Mesenchymal stem cell (in vitro differentiated cells and primary cell): Measurements from ENCODE around the gene HNMT.
"Not testable (repeated sequence)": the region's sequence is repeated elsewhere in the genome, so short reads cannot be mapped to it uniquely, and the experiment has no call there.

Experiments
- DNase-seq: peaks from one replicate; pipeline ENCODE4 v3.0.0-alpha.2; 2013
- H2AFZ ChIP-seq: one replicate; pipeline ENCODE4 v1.6.1; 2013; ENCODE audit warnings: low read depth, mild to moderate bottlenecking, control low read depth, inconsistent platforms, low read length, moderate library complexity
- H2AK5ac ChIP-seq: 2 replicates; pipeline ENCODE4 v1.6.1; 2013; ENCODE audit warnings: low read length, moderate library complexity, mild to moderate bottlenecking, inconsistent platforms; ENCODE audit not compliant: severe bottlenecking
- H2BK120ac ChIP-seq: one replicate; pipeline ENCODE4 v1.6.1; 2013; ENCODE audit warnings: low read depth, mild to moderate bottlenecking, inconsistent platforms, low read length, moderate library complexity
- H2BK12ac ChIP-seq, 2 experiments: one replicate each; pipeline ENCODE4 v1.6.1; 2013; ENCODE audit warnings: inconsistent platforms in 2 of 2, low read length in 2 of 2, mild to moderate bottlenecking in 2 of 2, moderate library complexity in 2 of 2, control low read depth in 1 of 2
- H2BK15ac ChIP-seq: one replicate; pipeline ENCODE4 v1.6.1; 2013; ENCODE audit warnings: mild to moderate bottlenecking, low read depth, inconsistent platforms; ENCODE audit not compliant: poor library complexity, severe bottlenecking
- H2BK5ac ChIP-seq: 2 replicates; pipeline ENCODE4 v1.6.1; 2013; ENCODE audit warnings: low read depth, mild to moderate bottlenecking, low read length, control low read depth, inconsistent platforms; ENCODE audit not compliant: poor library complexity, severe bottlenecking
- H3K14ac ChIP-seq, 2 experiments: one replicate each; pipeline ENCODE4 v1.6.1; 2013; ENCODE audit warnings: inconsistent platforms in 2 of 2, low read length in 2 of 2, control low read depth in 1 of 2, mild to moderate bottlenecking in 1 of 2, moderate library complexity in 1 of 2
- H3K18ac ChIP-seq, 2 experiments: one replicate each; pipeline ENCODE4 v1.6.1; 2013; ENCODE audit warnings: inconsistent platforms in 2 of 2, low read length in 2 of 2, control low read depth in 1 of 2, low read depth in 1 of 2, mild to moderate bottlenecking in 1 of 2
- H3K23ac ChIP-seq, 2 experiments: one replicate each; pipeline ENCODE4 v1.6.1; 2013; ENCODE audit warnings: inconsistent platforms in 2 of 2, low read length in 2 of 2, mild to moderate bottlenecking in 2 of 2, moderate library complexity in 2 of 2, control low read depth in 1 of 2
- H3K27ac ChIP-seq: 2 replicates; pipeline ENCODE4 v1.5.1; 2013; ENCODE audit warnings: mild to moderate bottlenecking, moderate library complexity, low read length, control low read depth, inconsistent platforms; ENCODE audit not compliant: poor library complexity, severe bottlenecking
- H3K27me3 ChIP-seq, 2 experiments: 2 replicates each; pipeline versions ENCODE4 v1.6.1 to v1.7.0; 2013; ENCODE audit warnings: low read length in 2 of 2, mild to moderate bottlenecking in 2 of 2, moderate library complexity in 2 of 2, control low read depth in 1 of 2, inconsistent platforms in 1 of 2; ENCODE audit not compliant: control insufficient read depth in 1 of 2, insufficient read depth in 1 of 2
- H3K36me3 ChIP-seq, 2 experiments: 2 replicates each; pipeline versions ENCODE4 v1.6.1 to v1.7.0; 2013; ENCODE audit warnings: low read length in 2 of 2, control low read depth in 1 of 2, inconsistent platforms in 1 of 2, low read depth in 1 of 2, mild to moderate bottlenecking in 1 of 2; ENCODE audit not compliant: insufficient read depth in 2 of 2, control insufficient read depth in 1 of 2
- H3K4ac ChIP-seq, 2 experiments: one replicate each; pipeline ENCODE4 v1.6.1; 2013; ENCODE audit warnings: inconsistent platforms in 2 of 2, low read length in 2 of 2, mild to moderate bottlenecking in 2 of 2, moderate library complexity in 2 of 2, control low read depth in 1 of 2, low read depth in 1 of 2
- H3K4me1 ChIP-seq: 2 replicates; pipeline ENCODE4 v1.6.1; 2013; ENCODE audit warnings: low read depth, low read length, control low read depth; ENCODE audit not compliant: control insufficient read depth, insufficient read depth
- H3K4me2 ChIP-seq: 2 replicates; pipeline ENCODE4 v1.6.1; 2013; ENCODE audit warnings: low read length, mild to moderate bottlenecking, inconsistent platforms; ENCODE audit not compliant: poor library complexity, severe bottlenecking
- H3K4me3 ChIP-seq, 2 experiments: 2 replicates each; pipeline versions ENCODE4 v1.5.1 to v1.7.0; 2013; ENCODE audit warnings: low read length in 2 of 2, mild to moderate bottlenecking in 2 of 2, control low read depth in 1 of 2, low read depth in 1 of 2; ENCODE audit not compliant: insufficient read depth in 1 of 2
- H3K79me1 ChIP-seq: replicated peaks from 2 replicates; pipeline ENCODE4 v1.6.1; 2013; ENCODE audit warnings: mild to moderate bottlenecking, control low read depth, low read length, inconsistent platforms; ENCODE audit not compliant: poor library complexity, severe bottlenecking
- H3K9ac ChIP-seq: 2 replicates; pipeline ENCODE4 v1.7.0; 2013; ENCODE audit warnings: mild to moderate bottlenecking, low read length, moderate library complexity
- H3K9me3 ChIP-seq: 2 replicates; pipeline ENCODE4 v1.7.0; 2013; ENCODE audit warnings: mild to moderate bottlenecking, low read length; ENCODE audit not compliant: control insufficient read depth
- H4K8ac ChIP-seq: one replicate; pipeline ENCODE4 v1.6.1; 2013; ENCODE audit warnings: inconsistent platforms, mild to moderate bottlenecking, low read length, moderate library complexity
- H4K91ac ChIP-seq: one replicate; pipeline ENCODE4 v1.6.1; 2013; ENCODE audit warnings: mild to moderate bottlenecking, low read length, inconsistent platforms
- WGBS: methylation state at CpG from one replicate; pipeline ENCODE4 v1.1.7; 2013; ENCODE audit warnings: mixed read lengths; 5-methylcytosine and 5-hydroxymethylcytosine counted together

Gene HNMT

GRCh38 chr2:137995368-137995767, 31.1 kb downstream of the HNMT start:
- not testable (repeated sequence) for H3K23ac ChIP-seq, H4K8ac ChIP-seq, DNase-seq, H3K4me1 ChIP-seq, H2BK15ac ChIP-seq, H3K14ac ChIP-seq, H2AK5ac ChIP-seq, H2AFZ ChIP-seq, H2BK12ac ChIP-seq, H3K4ac ChIP-seq, H2BK5ac ChIP-seq, H2BK120ac ChIP-seq, H4K91ac ChIP-seq, H3K4me3 ChIP-seq, H3K27me3 ChIP-seq, H3K79me1 ChIP-seq, H3K18ac ChIP-seq, H3K9ac ChIP-seq, H3K4me2 ChIP-seq, H3K27ac ChIP-seq
- Histone ChIP-seq H3K36me3 (peaks cover 10 to 20% of the 10 kb centered on the region in 2 experiments), H3K9me3 (peaks cover 30% of the 10 kb centered on the region)
- WGBS: 96% methylated on average over 2 of the region's 2 CpGs

- not testable (repeated sequence) for H2BK12ac ChIP-seq, H3K27me3 ChIP-seq, H2AK5ac ChIP-seq, H2AFZ ChIP-seq, H3K27ac ChIP-seq, H3K23ac ChIP-seq, H3K4me1 ChIP-seq, H3K18ac ChIP-seq, H3K4me2 ChIP-seq, H4K8ac ChIP-seq, H3K14ac ChIP-seq, DNase-seq, H3K4me3 ChIP-seq, H2BK120ac ChIP-seq, H2BK5ac ChIP-seq, H3K9ac ChIP-seq, H3K4ac ChIP-seq, H3K79me1 ChIP-seq, H2BK15ac ChIP-seq, H4K91ac ChIP-seq
- Histone ChIP-seq H3K36me3 (peaks cover 10 to 19% of the 10 kb centered on the region in 2 experiments), H3K9me3 (peaks cover 25% of the 10 kb centered on the region)
Observed at GRCh38 chr2:137996158-137996557, 31.9 kb downstream of the HNMT start.

GRCh38 chr2:137997733-137998132, 33.5 kb downstream of the HNMT start:
- Histone ChIP-seq H3K27me3 (no peaks in the 10 kb centered on the region), H3K18ac (no peak overlapping the region), H2BK120ac (no peak overlapping the region), H4K91ac (no peak overlapping the region), H3K79me1 (no peaks in the 10 kb centered on the region), H2BK5ac (no peak overlapping the region), H3K9me3 (peaks cover 14% of the 10 kb centered on the region), H3K9ac (no peak overlapping the region), H3K14ac (no peak overlapping the region), H3K27ac (no peak overlapping the region), H2AK5ac (no peak overlapping the region), H3K23ac (no peak overlapping the region), H2BK15ac (no peak overlapping the region), H3K4ac (no peak overlapping the region), H3K36me3 (peaks cover 0 to 20% of the 10 kb centered on the region in 2 experiments), H2BK12ac (no peak overlapping the region), H4K8ac (no peak overlapping the region), H3K4me2 (no peak overlapping the region), H3K4me1 (no peaks in the 10 kb centered on the region), H3K4me3 (no peak overlapping the region), H2AFZ (no peak overlapping the region)
- DNase-seq: no peak
- 94% methylated on average over 3 of the region's 4 CpGs for WGBS

GRCh38 chr2:137998503-137998902, 34.2 kb downstream of the HNMT start:
- no CpG with 5 or more reads among the region's 1 CpG for WGBS
- Histone ChIP-seq H3K14ac (no peak overlapping the region), H2AK5ac (no peak overlapping the region), H2AFZ (no peak overlapping the region), H3K9me3 (peaks cover 7% of the 10 kb centered on the region), H3K4ac (no peak overlapping the region), H3K18ac (no peak overlapping the region), H4K91ac (no peak overlapping the region), H3K36me3 (peaks cover 0 to 24% of the 10 kb centered on the region in 2 experiments), H3K4me1 (no peaks in the 10 kb centered on the region), H2BK5ac (no peak overlapping the region), H3K4me3 (no peak overlapping the region), H3K27ac (no peak overlapping the region), H3K4me2 (no peak overlapping the region), H3K79me1 (no peaks in the 10 kb centered on the region), H4K8ac (no peak overlapping the region), H3K9ac (no peak overlapping the region), H2BK15ac (no peak overlapping the region), H3K27me3 (no peaks in the 10 kb centered on the region), H3K23ac (no peak overlapping the region), H2BK120ac (no peak overlapping the region), H2BK12ac (no peak overlapping the region)
- DNase-seq: no peak
